Esophagus (tissue), 2 donors: ENCODE data around the gene MKNK2. TPM values are rescaled to one million over a fixed set of nuclear protein-coding genes. Genes with fewer than 3 reads are reported as not detected.

ENCODE experiments used
- H3K27ac ChIP-seq, 2 donors: one replicate each; pipeline ENCODE4 v1.5.1; 2013; ENCODE audit warnings: low read depth in 2 of 2, mild to moderate bottlenecking in 2 of 2, inconsistent platforms in 1 of 2, low read length in 1 of 2, moderate library complexity in 1 of 2
- H3K27me3 ChIP-seq, 2 donors: one replicate each; pipeline ENCODE4 v1.6.1; 2013; ENCODE audit warnings: low read length in 2 of 2, control low read depth in 1 of 2, mild to moderate bottlenecking in 1 of 2; ENCODE audit not compliant: insufficient read depth in 2 of 2, control insufficient read depth in 1 of 2
- H3K36me3 ChIP-seq, 2 donors: one replicate each; pipeline ENCODE4 v1.6.1; 2013; ENCODE audit warnings: low read length in 1 of 2; ENCODE audit not compliant: control insufficient read depth in 2 of 2, insufficient read depth in 2 of 2
- H3K4me1 ChIP-seq, 2 donors: one replicate each; pipeline ENCODE4 v1.6.1; 2013; ENCODE audit warnings: low read length in 1 of 2; ENCODE audit not compliant: control insufficient read depth in 2 of 2, insufficient read depth in 2 of 2
- H3K4me3 ChIP-seq, 2 donors: one replicate each; pipeline ENCODE4 v1.5.1; 2013; ENCODE audit warnings: low read length in 2 of 2, mild to moderate bottlenecking in 2 of 2, low read depth in 1 of 2, moderate library complexity in 1 of 2
- H3K9me3 ChIP-seq, 2 donors: one replicate each; pipeline ENCODE4 v1.6.1; 2013; ENCODE audit warnings: mild to moderate bottlenecking in 2 of 2, low read depth in 1 of 2, low read length in 1 of 2, moderate library complexity in 1 of 2; ENCODE audit not compliant: control insufficient read depth in 2 of 2, insufficient read depth in 1 of 2
- WGBS, 2 donors: extraction: QIAGEN DNeasy Blood & Tissue Kit; methylation state at CpG; one replicate each; pipeline ENCODE4 v1.1.7; 2013; 5-methylcytosine and 5-hydroxymethylcytosine counted together
- polyA plus RNA-seq, 2 donors: library from polyadenylated mRNA; stranded (reverse); fragments of 200-250 nt; gene quantifications; one replicate each; pipeline ENCODE4 v1.2.3, GENCODE V29; 2013
- donor health status: healthy with polysubstance abuse.
- donor health status: Bipolar disorder and iron deficiency.

The MKNK2 gene
- polyA plus RNA-seq, 2 donors: 167 to 244 TPM

- 76 to 86% methylated on average over 6 of the region's 6 CpGs for WGBS, 2 donors
- no peaks in the 10 kb centered on the region for H3K27me3 ChIP-seq
Measured at GRCh38 chr19:2033115-2033824, 17.8 kb downstream of the MKNK2 start.

DNA sequence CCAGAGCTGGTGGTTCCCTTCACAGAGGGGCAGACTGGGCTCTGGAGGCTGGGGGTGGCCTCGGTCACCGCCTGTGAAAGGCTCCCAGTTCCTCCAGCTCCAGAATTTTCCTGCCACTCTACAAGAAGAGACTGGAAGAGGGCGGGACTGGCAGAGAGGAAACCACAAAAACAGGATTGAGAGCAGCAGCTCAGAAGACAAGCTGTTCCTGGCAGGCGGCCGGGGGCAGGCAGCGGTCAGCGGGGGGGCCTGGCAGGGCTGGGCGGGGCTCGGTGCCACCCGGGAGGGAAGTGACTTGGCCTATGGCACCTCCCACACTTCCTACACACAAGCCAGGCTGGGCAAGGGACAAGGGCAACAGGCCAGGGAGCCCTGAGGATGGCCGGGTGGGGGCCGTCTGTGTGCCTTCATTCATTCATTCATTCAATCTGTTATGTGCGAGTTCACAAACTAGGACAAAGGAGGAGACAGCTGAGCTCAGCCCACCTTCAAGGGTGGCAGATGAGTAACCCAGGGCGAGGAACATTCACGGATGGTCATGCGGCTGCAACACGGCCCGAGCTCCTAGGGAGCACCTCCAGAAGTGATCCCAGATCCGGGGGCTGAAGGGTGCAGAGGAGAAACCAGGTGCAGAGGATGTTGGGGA, 18.6 kb downstream of the MKNK2 start:
- H3K4me1 ChIP-seq: peaks cover 0 to 7% of the 10 kb centered on the region in 2 donors
- peaks cover 0 to 9% of the 10 kb centered on the region in 2 donors for H3K9me3 ChIP-seq
- peak overlapping the region in 1 of 2 donors; percentile 32 for H3K4me3 ChIP-seq
- 6 to 7% methylated on average over 19 of the region's 19 CpGs for WGBS, 2 donors
- H3K36me3 ChIP-seq: no peaks in the 10 kb centered on the region
- H3K27ac ChIP-seq: peak overlapping the region; percentile 97 to 100
- no peaks in the 10 kb centered on the region for H3K27me3 ChIP-seq

More at GRCh38 chr19:2033115-2033824, 17.8 kb downstream of the MKNK2 start:
- no peak overlapping the region for H3K4me3 ChIP-seq
- H3K36me3 ChIP-seq: no peaks in the 10 kb centered on the region
- peaks cover 0 to 6% of the 10 kb centered on the region in 2 donors for H3K4me1 ChIP-seq
- peak overlapping the region; percentile 97 to 100 for H3K27ac ChIP-seq
- peaks cover 0 to 9% of the 10 kb centered on the region in 2 donors for H3K9me3 ChIP-seq

DNA sequence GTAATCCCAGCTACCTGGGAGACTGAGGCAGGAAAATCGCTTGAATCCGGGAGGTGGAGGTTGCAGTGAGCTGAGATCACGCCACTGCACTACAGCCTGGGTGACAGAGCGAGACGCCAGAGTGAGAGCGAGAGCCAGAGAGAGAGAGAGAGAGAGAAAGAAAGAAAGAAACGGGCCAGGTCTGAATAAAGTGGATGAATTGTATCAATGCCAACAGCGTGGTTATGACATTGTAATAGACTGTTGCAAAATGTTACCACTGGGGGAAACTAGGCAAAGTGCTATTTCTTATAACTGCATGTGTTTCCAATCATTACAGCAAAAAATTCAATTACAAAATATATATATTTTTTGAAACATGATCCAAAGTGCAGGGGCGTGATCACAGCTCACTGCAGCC, 23.7 kb downstream of the MKNK2 start:
- Histone ChIP-seq H3K27ac (peak overlapping the region in 1 of 2 donors; percentile 16), H3K9me3 (no peaks in the 10 kb centered on the region), H3K36me3 (no peaks in the 10 kb centered on the region), H3K4me3 (no peak overlapping the region), H3K27me3 (no peaks in the 10 kb centered on the region), H3K4me1 (peaks cover 0 to 5% of the 10 kb centered on the region in 2 donors)
- WGBS, 2 donors: 52 to 59% methylated on average over 9 of the region's 9 CpGs

GRCh38 chr19:2026770-2027169, 24.3 kb downstream of the MKNK2 start:
- H3K27ac ChIP-seq: no peak overlapping the region
- H3K9me3 ChIP-seq: no peaks in the 10 kb centered on the region
- H3K27me3 ChIP-seq: no peaks in the 10 kb centered on the region
- WGBS, 2 donors: 80 to 90% methylated on average over 10 of the region's 10 CpGs
- H3K36me3 ChIP-seq: no peaks in the 10 kb centered on the region
- no peak overlapping the region for H3K4me3 ChIP-seq
- peaks cover 0 to 6% of the 10 kb centered on the region in 2 donors for H3K4me1 ChIP-seq

- 94 to 96% methylated on average over 2 of the region's 2 CpGs for WGBS, 2 donors
- no peaks in the 10 kb centered on the region for H3K27me3 ChIP-seq
- no peak overlapping the region for H3K4me3 ChIP-seq
- H3K9me3 ChIP-seq: no peaks in the 10 kb centered on the region
- H3K36me3 ChIP-seq: no peaks in the 10 kb centered on the region
- H3K4me1 ChIP-seq: peaks cover 2 to 5% of the 10 kb centered on the region in 2 donors
- H3K27ac ChIP-seq: no peak overlapping the region
Measured at GRCh38 chr19:2022289-2022688, 28.8 kb downstream of the MKNK2 start.

GRCh38 chr19:2021453-2022140, 29.4 kb downstream of the MKNK2 start:
- no peaks in the 10 kb centered on the region for H3K9me3 ChIP-seq
- no peaks in the 10 kb centered on the region for H3K27me3 ChIP-seq
- 74 to 75% methylated on average over 4 of the region's 4 CpGs for WGBS, 2 donors
- H3K4me3 ChIP-seq: no peak overlapping the region
- H3K4me1 ChIP-seq: peaks cover 2 to 5% of the 10 kb centered on the region in 2 donors
- H3K36me3 ChIP-seq: no peaks in the 10 kb centered on the region
- peak overlapping the region in 1 of 2 donors; percentile 59 for H3K27ac ChIP-seq

DNA sequence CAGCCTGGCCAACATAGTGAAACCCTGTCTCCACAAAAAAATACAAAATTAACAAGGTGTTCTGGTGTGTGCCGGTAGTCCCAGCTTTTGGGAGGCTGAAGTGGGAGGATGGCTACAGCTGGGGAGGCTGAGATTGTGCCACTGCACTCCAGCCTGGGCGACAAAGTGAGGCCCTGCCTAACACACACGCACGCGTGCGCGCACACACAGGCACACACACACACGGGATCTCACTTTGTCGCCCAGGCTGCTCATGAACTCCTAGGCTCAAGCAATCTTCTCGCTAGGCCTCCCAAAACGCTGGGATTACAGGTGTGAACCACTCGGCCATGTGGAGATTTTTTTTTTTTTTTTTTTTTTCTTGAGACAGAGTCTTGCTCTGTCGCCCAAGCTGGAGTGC, 32.3 kb downstream of the MKNK2 start:
- no peak overlapping the region for H3K4me3 ChIP-seq
- WGBS, 2 donors: 92% methylated on average over 13 of the region's 13 CpGs
- H3K36me3 ChIP-seq: no peaks in the 10 kb centered on the region
- no peaks in the 10 kb centered on the region for H3K9me3 ChIP-seq
- H3K4me1 ChIP-seq: peaks cover 2 to 7% of the 10 kb centered on the region in 2 donors
- H3K27me3 ChIP-seq: no peaks in the 10 kb centered on the region
- H3K27ac ChIP-seq: no peak overlapping the region

DNA sequence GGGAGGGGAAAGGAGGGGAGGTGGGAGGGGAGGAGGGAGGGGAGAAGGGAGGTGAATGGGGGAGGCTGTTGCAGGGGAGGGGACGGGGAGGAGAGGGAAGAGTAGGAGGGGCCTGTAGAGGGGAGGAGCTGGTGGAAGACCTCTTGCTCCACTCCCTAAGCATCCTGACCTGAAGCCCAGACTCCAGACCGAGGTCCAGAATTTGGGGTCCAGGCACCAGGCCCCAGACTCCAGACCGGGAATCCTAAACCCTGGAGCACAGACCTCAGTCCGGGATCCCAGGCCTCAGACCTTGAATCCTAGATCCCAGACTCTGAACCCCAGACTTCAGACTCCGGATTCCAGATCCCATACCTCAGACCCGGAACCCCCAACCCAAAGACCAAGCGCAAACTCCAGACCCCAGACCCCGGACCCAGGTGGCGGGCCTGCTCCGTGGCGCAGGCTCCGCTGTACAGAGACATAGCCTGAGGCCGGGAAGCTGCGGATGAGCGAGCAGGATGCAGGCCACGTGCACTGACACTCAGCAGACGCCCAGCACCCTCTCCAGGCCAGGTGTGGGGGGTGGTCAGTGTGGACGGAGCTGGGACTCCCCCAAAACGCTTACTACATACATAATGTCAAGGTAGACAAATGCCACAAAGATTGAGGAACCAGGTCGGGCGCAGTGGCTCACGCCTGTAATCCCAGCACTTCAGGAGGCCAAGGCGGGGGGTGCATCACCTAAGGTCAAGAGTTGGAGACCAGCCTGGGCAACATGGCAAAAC, 34.8 kb downstream of the MKNK2 start:
- peaks cover 0 to 9% of the 10 kb centered on the region in 2 donors for H3K36me3 ChIP-seq
- peak overlapping the region in 1 of 2 donors; percentile 13 for H3K4me3 ChIP-seq
- 46% methylated on average over 23 of the region's 23 CpGs for WGBS, 2 donors
- no peaks in the 10 kb centered on the region for H3K27me3 ChIP-seq
- no peaks in the 10 kb centered on the region for H3K9me3 ChIP-seq
- peak overlapping the region; percentile 20 to 79 for H3K27ac ChIP-seq
- H3K4me1 ChIP-seq: peaks cover 0 to 2% of the 10 kb centered on the region in 2 donors

- H3K4me1 ChIP-seq: peaks cover 0 to 2% of the 10 kb centered on the region in 2 donors
- WGBS, 2 donors: 1% methylated on average over 15 to 20 of the region's 20 CpGs
- H3K4me3 ChIP-seq: peak within 1 kb of the TSS; percentile 76 to 79
- peaks cover 0 to 13% of the 10 kb centered on the region in 2 donors for H3K36me3 ChIP-seq
- H3K27me3 ChIP-seq: no peaks in the 10 kb centered on the region
- H3K9me3 ChIP-seq: no peaks in the 10 kb centered on the region
- H3K27ac ChIP-seq: peak within 1 kb of the TSS; percentile 55 to 79
Measured at GRCh38 chr19:2015608-2015950, 35.5 kb downstream of the MKNK2 start, which contains the start of gene BTBD2. Gene BTBD2, minus strand, starts transcription at chr19:2015714. Its CDS starts 11 bp downstream, at chr19:2015703.
